ENCODE data around the gene ZFAND3.
"Not testable (repeated sequence)": the region's sequence is repeated elsewhere in the genome, so short reads cannot be mapped to it uniquely, and the experiment has no call there.

Gene ZFAND3

GRCh38 chr6:38033442-38033982 lies 214.0 kb downstream of the ZFAND3 start:
- in situ Hi-C loops (cut with HindIII; ENCODE audit: low sequenced_read_pairs): no loop called here

DNA sequence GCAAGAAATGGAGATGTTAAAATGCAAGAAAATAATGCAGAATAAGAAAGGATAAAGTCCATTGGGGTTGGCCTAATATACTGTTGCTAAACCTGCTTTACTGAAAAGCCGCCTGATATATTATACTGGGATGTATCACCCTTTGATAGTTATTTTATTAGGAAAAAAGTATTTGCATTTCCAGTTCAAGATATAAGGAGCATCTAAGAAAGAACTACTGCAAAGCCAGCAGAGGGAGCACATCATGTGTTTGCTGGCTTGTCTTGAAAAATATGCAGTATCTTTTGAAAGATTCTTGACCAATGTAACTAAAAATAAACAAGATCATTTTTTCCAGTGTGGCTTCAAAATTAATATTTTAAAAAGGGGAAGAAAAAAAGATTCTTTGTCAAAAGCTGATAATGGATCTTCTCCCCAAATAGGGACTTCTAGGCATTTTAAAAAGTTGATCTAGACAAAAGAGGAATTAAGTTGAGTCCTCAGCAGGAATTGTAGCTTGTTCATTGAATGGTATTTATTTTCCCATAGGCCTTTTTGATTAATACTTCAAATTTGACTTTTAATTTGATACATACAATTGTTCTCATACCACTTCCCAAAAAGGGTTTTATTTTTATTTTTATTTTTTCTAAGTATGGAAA lies 214.9 kb downstream of the ZFAND3 start:
- in situ Hi-C loops (cut with HindIII; ENCODE audit: low sequenced_read_pairs): no loop called here

DNA sequence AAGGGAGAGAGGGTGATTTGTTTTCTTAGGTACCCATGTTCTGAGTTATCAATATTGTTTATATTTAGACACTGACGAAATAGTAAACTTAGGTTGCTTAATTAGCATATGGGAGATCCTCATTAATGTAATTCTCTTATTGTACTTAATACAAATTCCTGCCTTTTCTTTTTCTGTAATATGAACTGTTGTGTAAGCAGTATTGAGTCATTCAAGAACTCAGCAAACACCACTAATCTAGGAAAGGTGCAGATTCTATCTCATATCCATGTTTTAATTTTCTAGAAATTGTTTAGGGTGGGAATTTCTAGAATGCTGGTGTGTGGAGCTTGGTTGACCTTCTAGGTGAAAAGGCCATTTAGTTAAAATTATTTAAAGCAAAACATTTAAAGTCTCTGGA lies 216.0 kb downstream of the ZFAND3 start:
- in situ Hi-C loops (cut with HindIII; ENCODE audit: low sequenced_read_pairs): no loop called here

GRCh38 chr6:38039502-38039901 lies 220.0 kb downstream of the ZFAND3 start:
- in situ Hi-C loops (cut with HindIII; ENCODE audit: low sequenced_read_pairs): no loop called here

DNA sequence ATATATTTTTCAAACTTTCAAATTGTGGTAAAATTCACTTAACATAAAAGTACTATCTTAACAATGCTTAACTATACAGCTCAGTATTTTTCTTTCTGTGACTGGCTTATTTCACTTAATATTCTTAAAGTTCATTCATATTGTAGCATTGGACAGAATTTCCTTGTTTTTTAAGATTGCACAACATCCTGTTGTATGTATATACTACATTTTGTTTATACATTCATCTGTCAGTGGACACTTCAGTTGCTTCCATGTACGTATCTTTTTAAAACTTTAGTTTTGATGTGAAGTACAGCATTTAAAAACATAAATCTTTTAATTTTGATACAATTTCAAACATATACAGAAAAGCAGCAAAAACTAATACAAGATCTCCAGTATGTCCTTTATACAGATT lies 220.7 kb downstream of the ZFAND3 start:
- in situ Hi-C loops (cut with HindIII; ENCODE audit: low sequenced_read_pairs): no loop called here

GRCh38 chr6:38043259-38043753 lies 223.8 kb downstream of the ZFAND3 start:
- in situ Hi-C loops (cut with HindIII; ENCODE audit: low sequenced_read_pairs): no loop called here

- in situ Hi-C loops (cut with HindIII; ENCODE audit: low sequenced_read_pairs): no loop called here
Observed at GRCh38 chr6:38045701-38046305, 226.3 kb downstream of the ZFAND3 start.

DNA sequence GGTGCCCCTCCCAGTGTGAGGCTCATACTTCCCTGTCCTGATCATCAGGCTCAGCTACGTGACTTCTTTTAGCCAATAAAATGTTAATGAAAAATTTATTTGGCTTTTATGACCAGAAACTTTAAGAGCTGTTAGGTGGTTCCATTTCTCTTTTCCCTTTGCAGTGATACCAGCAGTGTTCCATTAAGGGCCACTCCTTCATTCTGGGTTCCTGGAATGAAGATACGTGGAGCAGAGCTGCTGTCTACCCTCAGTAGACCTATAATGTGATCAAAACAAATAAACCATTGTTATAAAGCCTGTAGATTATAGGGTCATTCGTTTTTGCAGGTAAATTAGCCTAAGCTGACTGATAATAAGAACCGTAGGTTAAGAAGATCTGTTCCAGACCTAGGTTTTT lies 228.0 kb downstream of the ZFAND3 start:
- in situ Hi-C loops (cut with HindIII; ENCODE audit: low sequenced_read_pairs): no loop called here

DNA sequence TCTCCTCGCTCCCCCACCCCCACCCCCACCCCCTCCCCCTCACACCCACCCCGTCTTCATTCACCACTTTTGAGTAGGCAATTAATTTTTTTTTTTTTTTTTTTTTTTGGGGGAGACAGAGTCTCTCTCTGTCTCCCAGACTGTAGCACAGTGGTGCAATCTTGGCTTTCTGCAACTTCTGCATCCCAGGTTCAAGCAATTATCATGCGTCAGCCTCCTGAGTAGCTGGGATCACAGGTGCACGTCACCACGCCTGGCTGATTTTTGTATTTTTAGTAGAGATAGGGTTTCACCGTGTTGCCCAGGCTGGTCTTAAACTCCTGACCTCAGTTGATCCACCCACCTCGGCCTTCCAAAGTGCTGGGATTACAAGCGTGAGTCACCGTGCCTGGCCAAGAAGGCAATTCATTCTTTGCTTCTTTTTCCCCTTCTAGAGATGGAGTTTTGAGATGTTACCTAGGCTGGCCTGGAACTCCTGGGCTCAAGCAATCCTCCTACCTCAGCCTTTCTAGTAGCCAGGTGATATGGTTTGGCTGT lies 230.4 kb downstream of the ZFAND3 start:
- in situ Hi-C loops (cut with HindIII; ENCODE audit: low sequenced_read_pairs): not testable (repeated sequence)

DNA sequence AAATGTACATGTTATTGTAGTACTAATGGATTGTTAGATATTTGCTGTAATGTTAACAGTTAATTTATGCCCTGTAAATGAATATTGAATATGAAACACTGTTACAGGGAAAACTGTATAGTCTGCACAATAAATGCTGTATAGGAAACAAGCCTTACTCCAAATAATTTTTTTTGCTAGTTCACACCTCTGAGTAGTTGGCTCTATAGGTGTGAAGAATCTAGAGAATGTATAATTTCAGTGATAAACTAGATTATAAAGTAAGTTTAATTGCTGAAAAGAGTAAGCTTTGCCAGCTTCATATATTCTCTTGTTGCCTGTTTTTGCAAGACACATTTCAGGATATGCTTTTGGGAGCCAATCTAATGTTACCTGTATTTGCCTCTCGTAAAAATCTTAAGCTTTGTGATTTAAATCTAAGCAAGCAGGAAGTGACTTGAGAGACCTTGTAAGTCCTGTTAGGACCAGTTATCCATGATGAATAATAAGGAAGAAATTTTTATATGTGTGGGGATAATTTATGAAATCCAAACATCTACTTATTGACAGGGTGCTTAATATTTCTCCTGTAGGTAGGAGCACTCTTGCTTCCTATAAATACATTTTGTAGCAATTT lies 232.4 kb downstream of the ZFAND3 start:
- in situ Hi-C loops (cut with HindIII; ENCODE audit: low sequenced_read_pairs): no loop called here

DNA sequence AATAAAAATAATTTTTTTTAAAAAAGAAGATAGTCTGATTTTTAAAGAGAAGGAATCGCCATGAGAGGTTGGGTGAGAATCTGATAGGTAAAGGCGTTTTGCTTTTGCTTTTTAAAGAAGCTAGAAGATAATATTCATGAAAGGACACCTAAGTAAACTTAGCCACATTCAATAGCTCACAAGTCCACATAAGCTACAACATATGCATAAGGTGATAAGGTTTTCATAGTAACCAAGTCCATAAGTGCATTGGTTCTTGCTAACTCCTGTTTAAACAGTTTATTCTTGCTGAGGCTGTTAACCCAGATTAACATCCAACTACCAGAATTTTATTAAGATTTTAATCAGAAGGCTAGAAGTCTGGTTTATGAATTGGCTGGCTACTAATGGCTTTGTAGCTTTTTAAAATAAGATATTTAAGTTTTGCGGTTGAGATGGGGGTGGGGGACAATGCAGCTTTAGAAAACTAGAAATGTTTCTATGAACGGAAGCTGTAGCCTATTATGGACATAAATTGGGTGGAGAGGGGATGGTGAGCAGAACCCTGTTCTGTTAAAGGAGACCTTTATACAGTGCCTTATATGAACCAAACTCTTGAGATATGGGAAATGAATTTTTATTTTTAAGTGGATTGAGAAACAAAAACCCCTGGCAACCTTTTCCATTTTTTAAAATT lies 235.1 kb downstream of the ZFAND3 start:
- in situ Hi-C loops (cut with HindIII; ENCODE audit: low sequenced_read_pairs): no loop called here

DNA sequence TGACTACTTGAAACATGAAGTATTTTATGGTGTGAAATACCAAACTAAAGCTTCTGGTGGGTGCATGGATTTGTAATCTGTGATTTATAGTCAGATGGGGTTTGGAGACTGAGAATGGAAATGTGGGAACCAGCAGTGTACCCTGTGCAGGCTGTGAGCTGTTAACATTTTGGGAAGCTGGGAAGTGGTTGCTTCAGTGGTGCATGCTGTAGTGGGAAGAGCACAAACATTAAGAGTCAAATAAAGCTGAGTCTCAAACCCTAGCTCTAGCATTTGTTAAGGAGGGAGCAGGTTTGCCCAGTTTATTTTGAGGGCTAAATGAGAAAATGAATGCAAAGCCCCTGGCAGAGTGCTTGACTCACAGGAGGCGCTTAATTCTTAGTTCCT lies 235.7 kb downstream of the ZFAND3 start:
- in situ Hi-C loops (cut with HindIII; ENCODE audit: low sequenced_read_pairs): no loop called here

DNA sequence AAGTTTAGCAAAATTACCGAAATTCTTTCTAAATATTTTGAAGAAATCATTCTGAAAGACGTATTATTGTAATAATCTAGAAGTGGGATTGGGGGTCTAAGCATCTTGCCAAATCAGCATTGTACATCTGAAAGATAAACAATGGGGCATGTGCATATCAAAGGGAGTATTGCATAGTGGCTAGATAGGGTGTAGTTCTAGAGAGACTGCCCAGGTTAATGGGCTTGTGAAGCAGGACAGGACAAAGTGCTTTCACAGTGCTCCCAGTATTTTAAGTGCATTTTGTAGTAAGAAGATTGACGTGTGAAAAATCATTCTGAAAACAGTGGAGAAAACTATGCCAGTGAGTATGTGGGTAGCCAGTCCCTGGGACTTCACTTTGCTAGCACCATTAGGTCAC lies 236.8 kb downstream of the ZFAND3 start:
- in situ Hi-C loops (cut with HindIII; ENCODE audit: low sequenced_read_pairs): no loop called here

GRCh38 chr6:38057994-38058393 lies 238.5 kb downstream of the ZFAND3 start:
- in situ Hi-C loops (cut with HindIII; ENCODE audit: low sequenced_read_pairs): no loop called here

- in situ Hi-C loops (cut with HindIII; ENCODE audit: low sequenced_read_pairs): no loop called here
Observed at GRCh38 chr6:38062066-38062465, 242.5 kb downstream of the ZFAND3 start.

- in situ Hi-C loops (cut with HindIII; ENCODE audit: low sequenced_read_pairs): no loop called here
Observed at GRCh38 chr6:38063973-38064372, 244.4 kb downstream of the ZFAND3 start.

GRCh38 chr6:38064431-38064830 lies 244.9 kb downstream of the ZFAND3 start:
- in situ Hi-C loops (cut with HindIII; ENCODE audit: low sequenced_read_pairs): no loop called here

DNA sequence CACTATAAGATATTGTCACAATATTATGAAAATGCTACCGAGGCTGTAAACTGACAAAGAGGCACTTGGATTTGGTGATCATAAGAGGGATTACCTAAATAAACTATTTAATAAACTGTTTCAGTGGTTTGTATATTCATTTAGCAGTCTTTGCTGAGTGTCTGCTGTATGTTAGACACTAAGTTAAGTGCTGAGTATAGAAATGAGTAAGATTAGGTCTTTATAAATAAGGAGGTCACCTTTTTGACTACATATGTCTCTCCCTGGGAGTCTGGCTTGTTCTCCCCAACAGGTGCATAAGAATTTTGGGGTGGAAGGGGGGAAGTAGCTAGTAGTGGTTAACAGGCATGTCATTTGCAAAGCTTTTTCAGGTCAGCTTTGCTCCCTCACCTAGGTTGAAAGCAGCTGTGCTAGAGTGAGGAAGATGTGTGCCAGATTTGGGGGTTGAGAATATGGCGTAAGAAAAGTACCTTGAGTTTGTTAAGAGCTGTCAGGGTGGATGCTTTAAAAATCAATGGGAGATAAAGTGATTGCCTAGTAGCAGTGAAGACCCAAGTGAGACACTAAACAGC lies 246.3 kb downstream of the ZFAND3 start:
- in situ Hi-C loops (cut with HindIII; ENCODE audit: low sequenced_read_pairs): no loop called here

DNA sequence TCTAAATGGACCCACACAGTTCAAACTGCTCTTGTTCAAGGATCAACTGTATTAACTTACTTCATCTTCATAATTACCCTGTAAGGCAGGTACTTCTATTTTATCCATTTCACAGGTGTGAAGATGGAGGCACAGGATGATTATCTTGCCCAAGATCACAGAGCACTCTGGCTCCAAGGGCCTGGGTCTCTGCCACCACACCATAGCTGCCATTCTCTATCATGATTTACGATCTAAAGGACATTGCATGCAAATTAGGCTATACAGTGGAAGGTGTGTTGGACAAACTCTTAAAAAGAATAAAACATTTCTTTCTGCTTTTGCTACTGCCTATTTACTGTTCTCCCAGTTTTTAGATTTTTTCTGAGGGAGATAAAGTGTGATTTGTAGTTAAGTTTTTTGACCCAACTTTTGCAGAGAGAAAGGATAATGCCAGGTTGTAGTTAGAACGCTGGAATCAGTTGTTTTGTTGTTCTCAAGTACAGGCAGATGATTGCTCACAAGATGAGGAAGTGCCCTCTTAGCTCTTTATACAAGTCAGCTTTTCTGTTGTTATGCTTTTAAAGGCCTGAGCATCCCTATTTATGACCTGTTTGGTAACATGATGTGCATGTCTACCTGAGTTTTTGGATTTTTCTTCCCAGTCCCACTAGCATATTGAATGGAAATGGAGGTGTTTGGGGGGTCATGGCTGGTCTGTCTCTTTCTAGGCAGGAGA lies 247.9 kb downstream of the ZFAND3 start:
- in situ Hi-C loops (cut with HindIII; ENCODE audit: low sequenced_read_pairs): no loop called here

GRCh38 chr6:38068854-38069590 lies 249.5 kb downstream of the ZFAND3 start:
- in situ Hi-C loops (cut with HindIII; ENCODE audit: low sequenced_read_pairs): no loop called here
